ENCODE measurements around the gene SRCAP.
A peak's percentile ranks its signal among the peaks of the same experiment; 100 is the strongest.

The SRCAP gene

GRCh38 chr16:30747799-30748633 is 49.0 kb downstream of the SRCAP start, which contains the start of gene PHKG2:
PHKG2 (plus strand) TSS chr16:30748425; CDS start chr16:30748821, 396 bp downstream.
- peak within 1 kb of the TSS; percentile 87 for H3K4me3 ChIP-seq (ENCODE audit: low read depth, low read length)
- TF ChIP-seq CTCF (IDR thresholded peaks at IDR 0.05; ENCODE audit: insufficient read depth, low read depth, low read length, missing control alignments): no peak
- DNase-seq (ENCODE audit: low read depth): peak; percentile 99

- peak; percentile 65 for DNase-seq (ENCODE audit: low read depth)
- H3K4me3 ChIP-seq (ENCODE audit: low read depth, low read length): peak overlapping the region; percentile 87
- no peak for TF ChIP-seq CTCF (IDR thresholded peaks at IDR 0.05; ENCODE audit: insufficient read depth, low read depth, low read length, missing control alignments)
These were observed 49.9 kb downstream of the SRCAP start for GRCh38 chr16:30748634-30749445.

- no peak for DNase-seq (ENCODE audit: low read depth)
- TF ChIP-seq CTCF (IDR thresholded peaks at IDR 0.05; ENCODE audit: insufficient read depth, low read depth, low read length, missing control alignments): no peak
- no peak overlapping the region for H3K4me3 ChIP-seq (ENCODE audit: low read depth, low read length)
These were observed 51.2 kb downstream of the SRCAP start for GRCh38 chr16:30750201-30750600.

GRCh38 chr16:30750876-30751465 is 52.0 kb downstream of the SRCAP start:
- no peak overlapping the region for H3K4me3 ChIP-seq (ENCODE audit: low read depth, low read length)
- no peak for TF ChIP-seq CTCF (IDR thresholded peaks at IDR 0.05; ENCODE audit: insufficient read depth, low read depth, low read length, missing control alignments)
- DNase-seq (ENCODE audit: low read depth): no peak

GRCh38 chr16:30753596-30753995 is 54.6 kb downstream of the SRCAP start:
- TF ChIP-seq CTCF (IDR thresholded peaks at IDR 0.05; ENCODE audit: insufficient read depth, low read depth, low read length, missing control alignments): no peak
- no peak overlapping the region for H3K4me3 ChIP-seq (ENCODE audit: low read depth, low read length)
- no peak for DNase-seq (ENCODE audit: low read depth)

GRCh38 chr16:30755955-30756780 is 57.2 kb downstream of the SRCAP start:
- no peak for DNase-seq (ENCODE audit: low read depth)
- H3K4me3 ChIP-seq (ENCODE audit: low read depth, low read length): no peak overlapping the region
- no peak for TF ChIP-seq CTCF (IDR thresholded peaks at IDR 0.05; ENCODE audit: insufficient read depth, low read depth, low read length, missing control alignments)
